ENCODE measurements around the gene LCN2. TPM values are rescaled to one million over a fixed set of nuclear protein-coding genes. Genes with fewer than 3 reads are reported as not detected.
A peak's percentile ranks its signal among the peaks of the same experiment; 100 is the strongest.

Gene LCN2
- total RNA-seq, 1 donor from 2014 or later = 14.3 TPM

GRCh38 chr9:128144239-128145181, 4.7 kb upstream of the LCN2 start:
- intact Hi-C loops (cut with DNase I) = no loop called here
- ATAC-seq (no peak), DNase-seq (no peak)
- H3K4me1 ChIP-seq = peaks cover 9% of the 10 kb centered on the region
- H3K9me3 ChIP-seq = no peaks in the 10 kb centered on the region
- no peaks in the 10 kb centered on the region for H3K27me3 ChIP-seq
- H3K36me3 ChIP-seq = no peaks in the 10 kb centered on the region
- no peak overlapping the region for H3K4me3 ChIP-seq
- no peak overlapping the region for H3K27ac ChIP-seq
- TF ChIP-seq CTCF (IDR thresholded peaks at IDR 0.05) = no peak

GRCh38 chr9:128145536-128145935, 3.7 kb upstream of the LCN2 start:
- no peak for TF ChIP-seq CTCF (IDR thresholded peaks at IDR 0.05)
- no peak overlapping the region for H3K4me3 ChIP-seq
- no peak overlapping the region for H3K27ac ChIP-seq
- H3K9me3 ChIP-seq = no peaks in the 10 kb centered on the region
- ATAC-seq = no peak
- no peaks in the 10 kb centered on the region for H3K27me3 ChIP-seq
- intact Hi-C loops (cut with DNase I) = no loop called here
- peaks cover 9% of the 10 kb centered on the region for H3K4me1 ChIP-seq
- no peak for DNase-seq
- no peaks in the 10 kb centered on the region for H3K36me3 ChIP-seq

GRCh38 chr9:128145951-128146351, 3.3 kb upstream of the LCN2 start:
- no peak for TF ChIP-seq CTCF (IDR thresholded peaks at IDR 0.05)
- Histone ChIP-seq H3K4me3 (no peak overlapping the region), H3K27ac (no peak overlapping the region), H3K9me3 (no peaks in the 10 kb centered on the region), H3K4me1 (peaks cover 9% of the 10 kb centered on the region), H3K36me3 (no peaks in the 10 kb centered on the region), H3K27me3 (no peaks in the 10 kb centered on the region)
- ATAC-seq (no peak), DNase-seq (no peak)
- intact Hi-C loops (cut with DNase I) = no loop called here

GRCh38 chr9:128146591-128147120, 2.6 kb upstream of the LCN2 start:
- no peaks in the 10 kb centered on the region for H3K27me3 ChIP-seq
- TF ChIP-seq CTCF (IDR thresholded peaks at IDR 0.05) = no peak
- no peak overlapping the region for H3K27ac ChIP-seq
- no peak overlapping the region for H3K4me3 ChIP-seq
- DNase-seq = no peak
- no peaks in the 10 kb centered on the region for H3K36me3 ChIP-seq
- ATAC-seq = no peak
- H3K4me1 ChIP-seq = peaks cover 9% of the 10 kb centered on the region
- intact Hi-C loops (cut with DNase I) = no loop called here
- H3K9me3 ChIP-seq = no peaks in the 10 kb centered on the region

- H3K27ac ChIP-seq = peak overlapping the region; percentile 63
- intact Hi-C loops (cut with DNase I) = no loop called here
Observed at GRCh38 chr9:128148509-128149000, 698 bp upstream of the LCN2 start.

More at GRCh38 chr9:128148509-128149000, 698 bp upstream of the LCN2 start:
- Histone ChIP-seq H3K27me3 (no peaks in the 10 kb centered on the region), H3K4me1 (peaks cover 9% of the 10 kb centered on the region), H3K9me3 (no peaks in the 10 kb centered on the region), H3K4me3 (no peak overlapping the region), H3K36me3 (no peaks in the 10 kb centered on the region)
- no peak for ATAC-seq
- TF ChIP-seq CTCF (IDR thresholded peaks at IDR 0.05) = no peak
- no peak for DNase-seq
